H1 (cell line): ENCODE results near the gene PPM1F.

Experiments
- CREB1 ChIP-seq: IDR thresholded peaks from 2 replicates; pipeline ENCODE4 v1.6.1; 2012; ENCODE audit warnings: inconsistent platforms
- CTCF ChIP-seq, 3 experiments: IDR thresholded peaks; 1 replicate in 2 of 3; 2 replicates in 1 of 3; pipeline versions ENCODE4 v1.5.1 to v1.6.1; 2011; ENCODE audit warnings: low read length in 3 of 3, mild to moderate bottlenecking in 3 of 3, inconsistent platforms in 2 of 3, low read depth in 1 of 3, moderate library complexity in 1 of 3; ENCODE audit not compliant: insufficient read depth in 1 of 3; ENCODE audit errors: control extremely low read depth in 1 of 3
- JUN ChIP-seq: IDR thresholded peaks from 2 replicates; pipeline ENCODE4 v1.6.1; 2011; ENCODE audit warnings: low read depth, mild to moderate bottlenecking, improper control_type of control experiment, low read length
- KDM1A ChIP-seq: fragments of 200-600, 300-600 bp; sonication (generic); IDR thresholded peaks from 2 replicates; pipeline ENCODE4 v1.7.1; 2016; ENCODE audit warnings: mild to moderate bottlenecking, low read length, borderline replicate concordance
- POLR2A ChIP-seq, 2 experiments: IDR thresholded peaks; 1 replicate in 1 of 2; 2 replicates in 1 of 2; pipeline ENCODE4 v1.6.1; 2011; ENCODE audit warnings: low read depth in 2 of 2, low read length in 2 of 2, mild to moderate bottlenecking in 2 of 2; ENCODE audit errors: control extremely low read depth in 1 of 2
- POLR2AphosphoS5 ChIP-seq: IDR thresholded peaks from 2 replicates; pipeline ENCODE4 v1.6.1; 2011; ENCODE audit warnings: low read depth, low read length
- POU5F1 ChIP-seq: IDR thresholded peaks from 2 replicates; pipeline ENCODE4 v1.6.1; 2011; ENCODE audit warnings: low read depth, mild to moderate bottlenecking, low read length, moderate library complexity
- RBBP5 ChIP-seq: IDR thresholded peaks from 2 replicates; pipeline ENCODE4 v1.7.1; 2012; ENCODE audit warnings: low read depth, mild to moderate bottlenecking, inconsistent platforms, low read length, moderate library complexity, borderline replicate concordance
- RXRA ChIP-seq: IDR thresholded peaks from 2 replicates; pipeline ENCODE4 v1.6.1; 2011; ENCODE audit warnings: low read depth, mild to moderate bottlenecking, low read length, moderate library complexity; ENCODE audit not compliant: insufficient read depth
- SIRT6 ChIP-seq: IDR thresholded peaks from one replicate; pipeline ENCODE4 v1.7.1; 2012; ENCODE audit warnings: low read length, inconsistent platforms
- TEAD4 ChIP-seq: IDR thresholded peaks from 2 replicates; pipeline ENCODE4 v1.6.1; 2012; ENCODE audit warnings: low read depth, low read length, inconsistent platforms, mixed read lengths
- USF2 ChIP-seq: IDR thresholded peaks from 2 replicates; pipeline ENCODE4 v1.6.1; 2011; ENCODE audit warnings: low read length, improper control_type of control experiment
- YY1 ChIP-seq: IDR thresholded peaks from 2 replicates; pipeline ENCODE4 v1.6.1; 2011; ENCODE audit warnings: low read depth, mild to moderate bottlenecking, low read length
- ZNF274 ChIP-seq: IDR thresholded peaks from 2 replicates; pipeline ENCODE4 v1.7.0; 2012; ENCODE audit warnings: low read length, borderline replicate concordance; ENCODE audit errors: extremely low read depth

- no peak for TF ChIP-seq KDM1A
- no peak for TF ChIP-seq JUN
- TF ChIP-seq POLR2A (IDR thresholded peaks at IDR 0.05; ENCODE audit: control extremely low read depth in 1 of 2, low read depth in 2 of 2, low read length in 2 of 2): no peak
- TF ChIP-seq CTCF (IDR thresholded peaks at IDR 0.05; ENCODE audit: control extremely low read depth in 1 of 3, insufficient read depth in 1 of 3, low read depth in 1 of 3, low read length in 3 of 3): no peak
- TF ChIP-seq RXRA: no peak
- no peak for TF ChIP-seq USF2
- TF ChIP-seq ZNF274: no peak
- no peak for TF ChIP-seq RBBP5
- TF ChIP-seq SIRT6: no peak
- TF ChIP-seq YY1: no peak
- TF ChIP-seq TEAD4: no peak
- TF ChIP-seq CREB1: no peak
- TF ChIP-seq POLR2AphosphoS5: no peak
- TF ChIP-seq POU5F1: no peak
Observed at GRCh38 chr22:21907638-21908522, 44.8 kb downstream of the PPM1F start.
